Kidney (tissue), 14 donors: ENCODE results near the gene ZSWIM8. TPM values are rescaled to one million over a fixed set of nuclear protein-coding genes. Genes with fewer than 3 reads are reported as not detected.

Experiments used
- DNase-seq, 5 donors: peaks; one replicate each; pipeline ENCODE4 v3.0.0-alpha.2; 2013 to 2020
- FAIRE-seq: peaks from 2 replicates; lab custom pipeline; 2012; peaks lifted over from hg19 to GRCh38; lab: Jason Lieb, UNC
- H3K27ac ChIP-seq, 2 donors: one replicate each; pipeline ENCODE4 v1.7.0; 2013; ENCODE audit warnings: low read depth in 2 of 2, low read length in 2 of 2, inconsistent platforms in 1 of 2
- H3K27me3 ChIP-seq: one replicate; pipeline ENCODE4 v1.7.1; 2013; ENCODE audit warnings: low read length, inconsistent platforms; ENCODE audit not compliant: control insufficient read depth, insufficient read depth
- H3K36me3 ChIP-seq, 3 donors: one replicate each; pipeline versions ENCODE4 v1.7.0 to v1.7.1; 2013; ENCODE audit warnings: low read length in 3 of 3, control low read depth in 1 of 3, inconsistent platforms in 1 of 3; ENCODE audit not compliant: insufficient read depth in 3 of 3, control insufficient read depth in 2 of 3
- H3K4me1 ChIP-seq, 3 donors: one replicate each; pipeline versions ENCODE4 v1.7.0 to v1.7.1; 2013; ENCODE audit warnings: low read length in 3 of 3, inconsistent platforms in 1 of 3, low read depth in 1 of 3; ENCODE audit not compliant: control insufficient read depth in 2 of 3, insufficient read depth in 2 of 3
- H3K4me3 ChIP-seq, 3 donors: one replicate each; pipeline versions ENCODE4 v1.7.0 to v1.8.1; 2013; ENCODE audit warnings: low read length in 3 of 3, control low read depth in 1 of 3, inconsistent platforms in 1 of 3
- H3K9ac ChIP-seq, 3 donors: one replicate each; pipeline versions ENCODE4 v1.7.0 to v1.7.1; 2013; ENCODE audit warnings: low read length in 3 of 3, control low read depth in 1 of 3, inconsistent platforms in 1 of 3
- H3K9me3 ChIP-seq, 3 donors: one replicate each; pipeline versions ENCODE4 v1.7.0 to v1.7.1; 2013; ENCODE audit warnings: low read length in 3 of 3, control low read depth in 1 of 3, inconsistent platforms in 1 of 3; ENCODE audit not compliant: control insufficient read depth in 2 of 3, insufficient read depth in 1 of 3
- CTCF ChIP-seq: IDR thresholded peaks from 3 replicates; pipeline ENCODE4 v1.5.1; 2012; ENCODE audit warnings: mild to moderate bottlenecking, moderate library complexity, borderline replicate concordance; ENCODE audit not compliant: insufficient read depth; ENCODE audit errors: extremely low read depth
- intact Hi-C: fragments of 100-400 bp; cut with DNase I; formaldehyde crosslinking; loops from one replicate; pipeline ENCODE4 v1.11.1; 2022
- polyA plus RNA-seq: library from polyadenylated mRNA; stranded (reverse); fragments of 350-450 nt; fragmentation: Illumina TruSeq; extraction: RNeasy Lipid Tissue Mini Kit (QIAGEN cat#74804); gene quantifications from one replicate; pipeline ENCODE4 v1.2.3, GENCODE V29; 2014; ENCODE audit warnings: low read depth, low replicate concordance; ENCODE audit not compliant: insufficient read depth
- total RNA-seq: library from RNA; stranded (reverse); fragmentation: NEBNext Ultra II Directional; extraction: Animal tissue kit (Norgen Biotek cat#: 25700); gene quantifications from one replicate; pipeline ENCODE4 v1.2.1, GENCODE V29; 2021
- donor health status: control.
- donor health status: control.
- donor health status: control.
- donor health status: control.
- donor health status: control.
- donor health status: DM: yes; HTN: yes; CAD: no.
- donor health status: Normal renal cell carcinoma (clear cell type).

Gene ZSWIM8
- total and polyA plus RNA-seq, 2 donors from 2014 or later: 91.8 to 96.7 TPM

GRCh38 chr10:73798927-73799560 lies 13.6 kb downstream of the ZSWIM8 start:
- H3K4me1 ChIP-seq: no peaks in the 10 kb centered on the region
- H3K9me3 ChIP-seq: no peaks in the 10 kb centered on the region
- no peaks in the 10 kb centered on the region for H3K27me3 ChIP-seq
- no peak for DNase-seq
- no peak overlapping the region for H3K27ac ChIP-seq
- intact Hi-C loops: no loop called here
- H3K9ac ChIP-seq: no peak overlapping the region
- H3K36me3 ChIP-seq: peaks cover 10 to 84% (median 58%) of the 10 kb centered on the region in 3 donors
- no peak for TF ChIP-seq CTCF
- no peak for FAIRE-seq
- no peak overlapping the region for H3K4me3 ChIP-seq

GRCh38 chr10:73799899-73800559 lies 14.6 kb downstream of the ZSWIM8 start:
- H3K27me3 ChIP-seq: no peaks in the 10 kb centered on the region
- H3K4me1 ChIP-seq: no peaks in the 10 kb centered on the region
- intact Hi-C loops: no loop called here
- peaks cover 4 to 76% (median 51%) of the 10 kb centered on the region in 3 donors for H3K36me3 ChIP-seq
- no peak overlapping the region for H3K4me3 ChIP-seq
- no peak overlapping the region for H3K9ac ChIP-seq
- TF ChIP-seq CTCF: no peak
- H3K9me3 ChIP-seq: no peaks in the 10 kb centered on the region
- no peak for FAIRE-seq
- no peak for DNase-seq
- H3K27ac ChIP-seq: no peak overlapping the region

GRCh38 chr10:73800560-73801252 lies 15.3 kb downstream of the ZSWIM8 start:
- TF ChIP-seq CTCF: no peak
- Histone ChIP-seq H3K4me3 (no peak overlapping the region), H3K36me3 (peaks cover 0 to 74% (median 50%) of the 10 kb centered on the region in 3 donors), H3K27ac (no peak overlapping the region), H3K9ac (no peak overlapping the region), H3K4me1 (no peaks in the 10 kb centered on the region), H3K9me3 (no peaks in the 10 kb centered on the region), H3K27me3 (no peaks in the 10 kb centered on the region)
- FAIRE-seq: no peak
- intact Hi-C loops: no loop called here
- DNase-seq: no peak
